ENCODE data around the gene C19orf25. TPM values are rescaled to one million over a fixed set of nuclear protein-coding genes. Genes with fewer than 3 reads are reported as not detected.

The C19orf25 gene
- total and polyA plus RNA-seq, 9 of the 15 experiments (the other 6 are each of a cell fraction or from before 2014, with no cell fraction given) = 0.79 to 96.0 (median 36.1) TPM

GRCh38 chr19:1490311-1491113 is 11.5 kb upstream of the C19orf25 start, which contains the start of gene PCSK4 (continued):
- TF ChIP-seq SNAPC5 (CRISPR knock-in tag; IDR thresholded peaks at IDR 0.05) (no peak), E2F3 (CRISPR knock-in tag; IDR thresholded peaks at IDR 0.05) (0 out of 2 replicates have a peak, but pooled peaks have one; percentile 60), ZFPM2 (CRISPR knock-in tag; IDR thresholded peaks at IDR 0.05) (no peak), STAT5B (CRISPR knock-in tag; IDR thresholded peaks at IDR 0.05) (no peak), ZNF224 (CRISPR knock-in tag; IDR thresholded peaks at IDR 0.05) (no peak), CEBPG (CRISPR knock-in tag; IDR thresholded peaks at IDR 0.05) (peak; percentile 84), CEBPG (tag; conservative IDR thresholded peaks at IDR 0.05 in 1 of 2, IDR thresholded peaks at IDR 0.05 in 1 of 2) (peak; percentile 84 to 85), SOX6 (IDR thresholded peaks at IDR 0.05) (0 out of 2 replicates have a peak, but pooled peaks have one; percentile 37), HMG20B (CRISPR knock-in tag; IDR thresholded peaks at IDR 0.05) (no peak), THRA (IDR thresholded peaks at IDR 0.05) (no peak), XRCC5 (IDR thresholded peaks at IDR 0.05; ENCODE audit: low read depth, low read length) (peak; percentile 53; the same call in 1 of the 2 replicates), SP2 (IDR thresholded peaks at IDR 0.05; ENCODE audit: extremely low read depth, low read depth, low read length, poor library complexity, severe bottlenecking) (peak; percentile 44), ZNF766 (CRISPR knock-in tag; conservative IDR thresholded peaks at IDR 0.05) (no peak), ELF4 (CRISPR knock-in tag; IDR thresholded peaks at IDR 0.05) (peak; percentile 47; the same call in 1 of the 2 replicates), TOE1 (IDR thresholded peaks at IDR 0.05; ENCODE audit: borderline replicate concordance) (peak; percentile 91), TOE1 (CRISPR knock-in tag; IDR thresholded peaks at IDR 0.05; ENCODE audit: borderline replicate concordance, low read depth) (no peak), TCF3 (CRISPR knock-in tag; IDR thresholded peaks at IDR 0.05) (0 out of 2 replicates have a peak, but pooled peaks have one; percentile 12), ZNF609 (CRISPR knock-in tag; IDR thresholded peaks at IDR 0.05; ENCODE audit: borderline replicate concordance) (no peak), NELFE (IDR thresholded peaks at IDR 0.05; ENCODE audit: insufficient read depth, insufficient read length) (no peak), ASH1L (IDR thresholded peaks at IDR 0.05; ENCODE audit: borderline replicate concordance, low read depth, partially characterized antibody) (peak; percentile 78), XRCC3 (IDR thresholded peaks at IDR 0.05) (no peak), BHLHE40 (IDR thresholded peaks at IDR 0.05; ENCODE audit: low read length) (peak; percentile 63)

Data from K562 (cell line).